IPS-NIHi11 (cell line): ENCODE results near the gene ZFP36L1.

Experiments used
- DNase-seq: peaks from one replicate; pipeline ENCODE4 v3.0.0; 2012; ENCODE audit warnings: mixed read lengths, low spot score

ZFP36L1 gene

GRCh38 chr14:68795597-68796417 is 2.9 kb upstream of the ZFP36L1 start:
- DNase-seq = peak; percentile 81

DNA sequence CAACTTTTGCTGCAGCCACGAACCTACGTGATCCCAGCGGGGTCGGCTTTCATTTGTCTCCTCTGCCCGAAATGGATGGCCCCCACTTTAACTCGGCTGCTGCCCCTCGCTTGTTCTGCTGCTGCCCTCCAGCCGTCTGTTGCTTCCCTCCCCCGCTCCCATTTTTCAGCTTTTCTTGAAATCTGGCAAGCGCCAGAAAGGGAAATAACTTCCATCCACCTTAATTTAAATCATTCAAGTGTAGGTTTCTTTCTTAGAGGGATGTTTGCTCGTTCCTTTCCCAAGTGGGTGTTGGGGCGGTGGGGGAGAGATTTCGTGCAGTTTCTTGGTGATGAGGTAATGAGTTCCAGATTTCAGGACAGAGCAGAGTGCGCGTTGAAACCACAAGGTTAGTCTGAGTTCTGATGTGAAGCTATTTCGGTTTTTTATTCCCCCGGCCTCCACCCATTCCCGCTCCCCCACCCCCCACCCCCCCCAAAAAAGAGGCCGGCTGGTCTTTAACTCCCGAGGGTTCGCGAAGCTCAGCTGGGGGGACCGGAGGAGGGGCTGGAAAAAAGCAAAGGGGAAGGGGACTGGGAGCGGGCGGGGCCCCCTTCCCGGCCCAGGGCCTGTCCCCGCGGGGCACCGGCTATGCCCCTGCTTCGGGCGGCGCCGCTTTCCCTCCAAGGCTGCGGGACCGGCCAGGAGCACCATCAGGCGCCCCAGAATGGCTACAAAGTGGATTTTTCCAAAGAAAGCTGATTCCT is 2.2 kb upstream of the ZFP36L1 start:
- DNase-seq = peak; percentile 51

- no peak for DNase-seq
Measured at GRCh38 chr14:68794130-68794850, 1.4 kb upstream of the ZFP36L1 start.

GRCh38 chr14:68793734-68794129 is 865 bp upstream of the ZFP36L1 start:
- no peak for DNase-seq

DNA sequence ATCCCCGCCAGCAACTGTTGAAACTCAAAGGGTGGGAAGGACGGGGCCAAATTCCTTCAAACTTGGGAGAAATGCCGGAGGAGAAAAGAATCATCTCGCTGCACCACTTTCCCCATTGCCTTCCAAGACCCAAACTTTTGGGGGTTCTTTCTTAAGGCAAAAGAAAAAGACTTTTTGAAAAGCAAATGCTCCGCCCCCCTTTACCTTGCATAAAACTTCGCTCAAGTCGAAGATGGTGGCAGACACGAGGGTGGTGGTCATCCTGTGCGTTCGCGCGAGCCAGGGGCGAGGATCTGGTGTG is 239 bp downstream of the ZFP36L1 start:
- no peak for DNase-seq

GRCh38 chr14:68791902-68792677 is 777 bp downstream of the ZFP36L1 start:
- DNase-seq = no peak

- DNase-seq = no peak
Measured at GRCh38 chr14:68791078-68791901, 1.6 kb downstream of the ZFP36L1 start.

DNA sequence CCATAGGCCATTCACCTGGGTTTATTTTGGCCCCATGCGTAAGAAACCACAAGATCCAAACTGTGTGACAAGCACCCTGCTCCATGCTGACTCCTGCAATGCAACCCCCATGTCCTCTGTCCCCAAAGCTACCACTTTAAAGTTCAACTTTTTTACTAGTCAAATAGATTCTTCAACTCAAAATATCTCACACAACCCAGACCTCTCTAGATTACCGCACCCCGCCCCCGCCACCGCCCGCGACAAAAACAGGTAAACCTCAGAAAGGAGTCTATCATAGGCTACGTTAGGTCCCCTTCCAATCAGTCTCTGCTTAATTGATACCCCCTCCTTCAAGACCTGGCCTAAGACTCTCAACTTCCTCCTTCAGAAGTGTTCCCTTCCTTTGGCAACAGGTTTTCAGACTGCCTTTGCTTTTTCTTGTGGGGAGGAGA is 2.2 kb downstream of the ZFP36L1 start:
- DNase-seq = no peak

- no peak for DNase-seq
Measured at GRCh38 chr14:68789821-68790643, 2.8 kb downstream of the ZFP36L1 start.

DNA sequence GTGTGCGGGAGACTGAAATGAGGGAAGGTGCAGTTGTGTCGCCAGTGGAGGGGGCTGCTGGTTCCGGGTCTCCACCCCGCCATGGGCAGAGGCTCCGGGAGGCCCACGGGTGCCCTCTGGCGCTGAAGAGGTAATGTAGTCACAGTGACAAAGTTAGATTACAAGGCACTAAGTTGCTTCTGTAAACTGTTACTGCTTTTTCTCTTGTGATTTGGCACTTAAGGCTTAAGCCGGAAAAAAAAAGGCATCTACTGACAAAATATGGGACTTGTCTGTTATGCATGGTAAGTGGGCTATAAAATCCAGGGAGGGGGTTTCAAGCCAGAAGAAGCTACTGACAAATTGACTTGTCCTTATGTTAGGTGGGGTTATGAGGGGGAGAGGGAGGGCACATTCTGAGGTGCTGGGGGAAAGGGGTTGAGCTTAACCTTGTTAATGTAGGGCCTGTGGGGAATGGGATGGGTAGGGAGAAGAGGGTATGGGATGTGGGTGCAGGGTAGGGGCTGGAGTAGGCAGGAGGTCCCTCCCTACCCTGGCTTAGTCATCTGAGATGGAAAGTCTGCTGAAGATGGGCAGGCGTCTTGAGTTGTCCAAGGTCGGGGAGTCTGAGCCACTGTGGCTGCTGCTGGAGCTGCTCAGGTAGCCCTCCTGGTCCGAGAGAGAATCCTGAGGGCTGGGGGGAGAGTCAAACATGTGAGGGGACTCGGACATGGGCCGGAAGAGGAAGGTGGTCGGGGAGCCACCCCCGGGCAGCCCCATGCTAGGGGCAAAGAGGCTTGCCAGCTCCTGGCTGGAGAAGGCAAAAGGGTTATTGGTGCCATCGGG is 3.7 kb downstream of the ZFP36L1 start:
- peak; percentile 47 for DNase-seq

- DNase-seq = no peak
Measured at GRCh38 chr14:68788275-68788995, 4.4 kb downstream of the ZFP36L1 start.

GRCh38 chr14:68787092-68787992 is 5.5 kb downstream of the ZFP36L1 start:
- DNase-seq = no peak

GRCh38 chr14:68786491-68787091 is 6.3 kb downstream of the ZFP36L1 start:
- DNase-seq = no peak

DNA sequence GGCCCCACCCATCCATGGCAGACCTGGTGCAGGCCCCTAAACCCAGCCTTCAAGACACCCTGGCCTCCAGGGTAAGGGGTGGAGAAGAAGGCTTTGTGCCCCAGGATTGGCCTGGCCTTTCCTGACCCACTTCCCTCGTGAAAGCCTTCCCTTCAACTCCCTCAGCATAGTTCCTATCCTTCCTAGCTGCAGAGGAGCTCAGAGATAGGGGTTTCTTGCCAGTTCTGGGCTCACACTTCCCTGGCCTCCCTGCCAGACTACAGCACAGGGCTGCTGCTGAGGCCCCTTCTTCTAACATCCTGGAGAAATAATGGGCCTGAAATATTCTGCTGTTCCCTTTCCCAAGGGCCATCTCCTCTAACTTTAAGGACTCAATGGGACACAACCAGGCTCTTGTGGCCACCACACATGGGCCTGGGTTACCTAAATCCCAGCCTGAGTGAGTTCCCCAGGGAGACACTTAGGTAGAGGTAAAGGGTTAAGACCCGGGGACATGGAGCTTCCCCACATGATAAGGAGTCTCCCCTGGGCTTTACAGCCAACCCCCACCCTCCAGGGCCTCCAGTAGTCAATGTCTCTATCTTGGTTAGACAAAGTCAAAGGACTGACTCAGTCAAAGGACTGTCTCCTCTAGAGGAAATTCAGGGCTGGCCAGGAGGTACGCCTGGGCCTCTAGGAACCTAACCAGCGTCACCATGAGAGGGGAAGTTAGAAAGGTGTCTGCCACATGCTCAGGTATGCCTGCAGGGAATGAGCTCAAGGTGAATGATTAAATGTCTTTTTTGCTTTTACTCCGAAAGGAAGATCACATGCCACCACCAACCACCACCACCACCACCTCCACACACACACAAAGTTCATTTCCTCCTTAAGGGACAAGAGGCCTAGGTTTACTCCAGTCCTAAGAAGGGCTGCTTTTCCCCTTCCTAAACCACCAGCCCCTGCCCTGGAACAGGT is 7.1 kb downstream of the ZFP36L1 start:
- DNase-seq = peak; percentile 29

GRCh38 chr14:68784978-68785533 is 7.8 kb downstream of the ZFP36L1 start:
- DNase-seq = no peak
